HG02571 (cell line): ENCODE results near the gene OR2Y1.
"Not testable (repeated sequence)": the region's sequence is repeated elsewhere in the genome, so short reads cannot be mapped to it uniquely, and the experiment has no call there.

Experiments
- ATAC-seq: cut with Tn5 transposase; IDR thresholded peaks from one replicate; pipeline ENCODE4 v1.9.1; 2021; ENCODE audit warnings: mild to moderate bottlenecking, moderate library complexity; ENCODE audit not compliant: unreplicated experiment

OR2Y1 gene

DNA sequence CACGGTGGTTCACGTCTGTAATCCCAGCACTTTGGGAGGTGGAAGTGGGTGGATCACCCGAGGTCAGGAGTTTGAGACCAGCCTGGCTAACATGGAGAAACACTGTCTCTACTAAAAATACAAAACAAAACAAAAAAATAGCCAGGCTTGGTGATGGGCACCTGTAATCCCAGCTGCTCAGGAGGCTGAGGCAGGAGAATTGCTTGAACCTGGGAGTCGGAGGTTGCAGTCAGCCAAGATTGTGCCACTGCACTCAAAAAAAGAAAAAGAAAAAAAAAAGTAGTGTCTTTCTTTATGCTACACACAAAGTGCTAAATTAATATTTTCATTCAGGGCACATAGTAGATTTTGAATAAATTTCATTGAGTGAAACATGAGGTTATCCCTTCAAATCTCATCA, 1.1 kb upstream of the OR2Y1 start:
- not testable (repeated sequence) for ATAC-seq

DNA sequence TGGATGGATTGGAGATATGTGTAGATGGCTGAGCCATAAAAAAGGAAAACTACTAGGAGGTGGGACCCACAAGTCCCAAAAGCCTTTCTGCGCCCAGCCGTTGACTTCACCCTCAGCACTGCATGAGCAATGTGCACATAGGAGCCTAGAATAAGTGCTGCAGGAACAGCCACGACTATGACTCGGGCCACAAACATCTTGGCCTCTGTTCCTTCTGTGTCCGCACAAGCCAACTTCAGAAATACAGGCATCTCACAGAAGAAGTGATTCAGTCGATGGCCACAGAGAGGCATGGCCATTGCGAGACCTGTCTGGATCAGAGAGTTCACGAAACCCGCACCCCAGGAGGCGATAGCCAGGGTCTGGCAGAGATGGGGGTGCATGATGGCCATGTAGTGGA, 587 bp downstream of the OR2Y1 start:
- ATAC-seq: no peak

DNA sequence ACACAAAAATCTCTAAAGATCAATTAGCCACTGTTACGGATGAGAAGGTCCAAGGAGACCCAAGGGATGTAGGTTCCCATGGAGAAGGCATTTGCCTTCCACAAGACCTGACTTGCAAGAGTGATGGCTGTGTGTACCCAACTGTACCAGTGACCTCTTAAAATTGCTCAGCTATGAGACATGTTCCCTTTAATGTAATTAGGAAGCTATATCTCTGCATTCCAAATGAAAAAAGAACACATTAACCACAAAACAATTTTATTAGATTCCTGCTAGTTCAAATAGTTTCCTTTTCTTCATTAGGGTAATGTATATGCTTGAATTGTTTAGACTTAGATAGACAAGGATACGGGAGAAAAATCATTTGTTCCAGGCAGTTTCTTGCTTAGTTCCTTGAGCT, 3.3 kb downstream of the OR2Y1 start:
- ATAC-seq: no peak

DNA sequence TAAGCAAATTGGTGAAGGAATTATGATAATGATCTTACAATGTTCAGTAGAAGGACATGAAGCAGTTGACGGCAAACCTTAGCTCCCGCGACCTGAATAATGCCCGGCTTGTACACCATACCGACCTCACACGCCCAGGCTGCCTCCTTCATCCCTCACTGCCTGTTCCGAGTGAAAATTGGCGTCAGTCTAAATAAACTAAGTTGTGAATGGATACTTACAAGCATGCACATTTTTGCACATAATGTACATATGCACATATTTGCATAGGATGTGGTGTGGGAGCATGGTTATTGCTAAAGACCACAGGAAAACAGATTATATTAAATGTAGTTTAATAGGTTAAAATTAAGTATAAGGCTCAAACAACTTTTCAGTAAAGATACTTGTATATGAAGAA, 14.9 kb downstream of the OR2Y1 start:
- ATAC-seq: no peak

DNA sequence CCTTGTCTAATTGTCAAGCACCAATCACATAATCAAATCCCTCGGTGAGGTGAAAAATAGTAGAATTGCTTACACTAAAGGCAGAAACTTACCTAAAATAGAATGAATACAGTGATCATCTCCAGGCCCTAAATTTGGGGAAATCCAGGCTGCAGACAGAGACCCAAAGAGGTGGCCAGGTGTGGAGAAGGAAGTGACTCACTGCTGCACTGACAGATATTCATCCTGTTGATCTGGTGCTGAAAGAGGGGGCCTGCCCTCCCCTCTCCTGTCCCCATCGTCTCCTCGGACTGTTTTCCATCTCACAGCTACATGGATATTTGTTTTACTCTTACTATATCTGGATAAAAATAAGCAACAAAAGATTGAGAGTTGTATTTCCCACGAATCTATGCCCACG, 15.9 kb downstream of the OR2Y1 start:
- no peak for ATAC-seq

DNA sequence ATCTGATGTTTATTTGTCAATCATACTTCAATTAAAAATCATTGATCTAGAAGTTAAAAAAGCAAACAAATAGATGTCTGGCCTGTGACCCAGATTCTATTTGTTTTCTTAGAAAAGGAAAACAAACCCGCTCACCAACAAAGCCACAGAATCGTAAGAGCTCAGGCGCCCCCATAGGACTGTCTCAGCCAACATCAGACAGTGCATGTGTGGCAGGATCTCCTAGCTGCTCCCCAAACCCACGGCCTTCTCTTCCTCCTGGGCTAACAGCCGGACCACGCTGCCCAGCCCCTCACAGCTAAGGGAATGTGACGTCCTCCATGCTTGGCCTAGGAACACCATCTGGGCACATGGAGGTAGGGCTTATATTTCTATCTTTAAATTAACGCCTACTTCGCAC, 19.4 kb downstream of the OR2Y1 start:
- no peak for ATAC-seq

DNA sequence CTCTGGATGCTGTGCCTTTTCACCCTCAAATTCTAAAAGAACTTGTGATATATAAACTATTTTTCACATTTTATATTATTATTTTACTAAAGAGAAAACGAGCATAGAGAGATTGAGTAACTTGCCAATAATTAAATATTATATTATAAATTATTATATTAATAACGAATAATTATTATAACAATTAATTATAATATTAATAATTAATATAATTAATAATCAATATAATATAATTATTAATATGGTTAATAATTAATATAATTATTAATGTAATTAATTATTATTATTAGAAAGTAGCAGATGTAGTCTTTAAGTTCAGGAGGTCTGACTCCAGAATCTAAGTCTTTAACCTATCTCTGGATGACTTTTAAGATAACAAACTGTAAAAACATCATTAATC, 20.1 kb downstream of the OR2Y1 start:
- ATAC-seq: no peak

DNA sequence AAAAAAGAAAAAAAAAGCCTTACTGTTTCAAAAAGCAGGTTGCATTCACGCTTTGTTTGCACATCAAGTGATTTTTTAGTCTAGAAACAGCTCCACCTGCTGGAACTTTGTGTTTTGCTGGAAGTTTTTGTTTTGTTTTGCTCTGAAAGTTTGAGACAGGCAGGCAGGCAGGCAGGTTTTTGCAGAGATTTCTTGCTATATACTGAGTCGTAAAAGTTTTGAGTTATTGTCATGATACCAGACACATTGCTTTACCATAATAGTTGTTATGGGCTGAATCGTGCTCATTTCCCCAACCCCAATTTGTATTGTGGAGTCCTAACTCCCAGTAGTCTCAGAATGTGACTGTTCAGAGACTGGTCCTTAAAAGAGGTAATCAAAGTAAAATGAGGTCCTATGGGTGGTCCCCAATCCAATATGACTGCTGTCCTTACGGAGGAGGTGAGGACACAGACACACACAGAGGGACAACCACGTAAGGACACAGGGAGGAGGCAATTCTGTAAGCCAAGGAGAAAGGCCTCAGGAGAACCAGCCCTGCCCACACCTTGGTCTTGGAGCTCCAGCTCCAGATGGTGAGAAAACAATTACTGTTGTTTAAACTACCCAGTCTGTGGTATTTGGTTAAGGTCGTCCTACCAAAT, 20.9 kb downstream of the OR2Y1 start:
- no peak for ATAC-seq

DNA sequence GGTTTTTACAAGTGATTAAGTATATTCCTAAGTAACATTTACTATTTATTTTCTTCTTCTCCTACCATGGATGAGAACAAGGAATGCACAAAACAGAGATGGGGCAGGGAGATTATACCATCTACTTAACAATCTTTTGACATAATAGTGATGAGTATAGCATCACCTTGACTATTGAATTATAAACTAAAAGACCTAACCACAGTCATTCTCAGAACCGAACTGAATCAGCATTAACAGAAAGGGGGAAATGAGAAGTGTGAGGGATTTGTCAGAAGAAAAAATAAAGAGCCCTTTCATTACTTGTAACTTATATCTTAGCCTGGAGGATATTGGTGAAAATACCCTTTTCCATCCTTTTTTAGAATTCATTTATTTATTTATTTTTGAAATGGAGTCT, 21.9 kb downstream of the OR2Y1 start:
- no peak for ATAC-seq

DNA sequence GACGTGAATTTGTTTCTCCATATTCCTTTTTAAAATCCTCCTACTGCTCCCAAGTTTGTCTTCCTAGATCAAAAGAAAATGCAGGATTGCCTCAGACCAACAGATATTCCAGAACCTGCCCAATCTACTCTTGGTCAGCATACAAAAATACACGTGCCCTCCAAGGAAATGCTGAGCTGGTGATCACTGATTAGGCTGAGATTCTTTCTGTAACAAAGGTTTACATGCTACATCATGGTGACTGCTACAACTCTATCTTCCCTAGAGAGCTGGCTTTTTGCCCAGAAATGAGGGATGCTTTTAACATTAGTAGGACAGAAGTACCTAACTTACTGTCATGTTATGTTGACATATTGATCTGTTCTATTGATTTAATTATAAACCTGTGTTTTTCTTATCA, 35.5 kb downstream of the OR2Y1 start:
- no peak for ATAC-seq

DNA sequence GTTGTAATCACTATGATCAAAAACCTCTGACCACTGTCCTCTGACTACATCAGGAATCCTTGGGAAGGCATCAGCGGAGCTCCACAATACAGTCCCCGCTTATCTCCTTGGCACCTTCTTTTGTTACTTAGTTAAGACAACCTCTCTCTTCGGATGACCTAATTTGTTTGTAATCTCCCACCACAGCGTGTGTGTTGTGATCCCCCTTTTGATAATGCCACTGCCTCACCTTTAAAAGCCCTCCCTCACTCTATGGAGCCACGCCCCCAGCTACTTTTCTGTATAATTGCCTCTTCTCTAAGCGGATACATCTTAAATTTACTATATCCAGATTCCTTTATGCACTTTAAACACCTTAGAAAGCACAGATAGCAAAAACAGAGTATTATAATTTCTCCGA, 35.9 kb downstream of the OR2Y1 start:
- no peak for ATAC-seq

DNA sequence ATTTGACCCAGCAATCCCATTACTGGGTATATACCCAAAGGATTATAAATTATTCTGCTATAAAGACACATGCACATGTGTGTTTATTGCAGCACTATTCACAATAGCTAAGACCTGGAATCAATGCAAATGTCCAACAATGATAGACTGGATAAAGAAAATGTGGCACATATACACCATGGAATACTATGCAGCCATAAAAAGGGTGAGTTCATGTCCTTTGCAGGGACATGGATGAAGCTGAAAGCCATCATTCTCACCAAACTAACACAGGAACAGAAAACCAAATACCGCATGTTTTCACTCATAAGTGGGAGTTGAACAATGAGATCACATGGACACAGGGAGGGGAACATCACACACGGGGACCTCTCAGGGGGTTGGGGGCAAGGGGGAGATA, 36.5 kb downstream of the OR2Y1 start:
- ATAC-seq: not testable (repeated sequence)

DNA sequence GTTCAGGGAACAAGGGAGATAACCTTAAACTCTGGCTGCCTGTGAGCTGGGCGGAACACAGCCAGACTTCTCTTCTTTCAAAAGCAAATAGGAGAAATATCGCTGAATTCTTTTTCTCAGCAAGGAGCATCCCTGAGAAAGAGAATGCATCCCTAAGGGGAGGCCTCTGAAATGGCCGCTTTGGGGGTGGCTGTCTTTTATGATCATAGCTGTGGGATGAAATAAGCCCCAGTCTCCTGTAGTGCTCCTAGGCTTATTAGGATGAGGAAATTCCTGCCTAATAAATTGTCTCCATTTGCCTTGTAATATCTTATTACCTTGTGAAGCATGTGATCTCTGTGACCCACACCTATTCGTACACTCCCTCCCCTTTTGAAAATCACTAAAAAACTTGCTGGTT, 39.4 kb downstream of the OR2Y1 start:
- ATAC-seq: not testable (repeated sequence)

DNA sequence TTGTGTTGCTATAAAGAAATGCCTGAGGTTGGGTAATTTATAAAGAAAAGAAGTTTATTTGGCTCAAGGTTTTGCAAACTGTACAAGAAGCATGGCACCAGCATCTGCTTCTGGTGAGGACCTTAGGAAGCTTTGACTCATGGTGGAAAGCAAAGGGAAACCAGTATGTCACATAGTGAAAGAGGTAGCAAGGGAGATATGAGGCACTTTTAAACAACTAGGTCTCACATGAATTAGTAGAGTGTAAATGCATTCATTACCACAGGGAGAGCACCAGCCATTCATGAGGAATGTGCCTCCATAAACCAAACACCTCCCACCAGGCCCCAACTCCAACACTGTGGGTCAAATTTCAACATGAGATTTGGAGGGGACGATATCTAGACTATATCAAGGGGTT, 40.8 kb downstream of the OR2Y1 start:
- no peak for ATAC-seq

DNA sequence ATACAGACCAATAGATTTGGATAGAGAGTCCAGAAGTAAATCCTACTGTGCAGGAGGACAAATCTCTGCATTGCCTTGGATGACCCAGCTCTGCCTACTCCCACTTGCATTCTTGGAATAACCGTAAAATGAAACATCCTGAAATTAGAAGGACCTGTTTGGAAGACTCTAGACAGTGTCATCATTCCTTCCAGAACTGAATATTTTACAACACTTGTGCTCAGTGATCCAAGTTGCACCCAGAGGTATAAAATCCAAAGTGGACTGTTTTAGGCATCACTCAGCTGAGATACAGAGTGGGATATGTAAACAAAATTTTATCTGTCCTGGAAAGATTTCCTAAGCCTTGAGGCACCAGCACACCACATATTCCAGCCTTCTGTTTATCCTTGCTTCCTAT, 43.7 kb downstream of the OR2Y1 start:
- no peak for ATAC-seq

DNA sequence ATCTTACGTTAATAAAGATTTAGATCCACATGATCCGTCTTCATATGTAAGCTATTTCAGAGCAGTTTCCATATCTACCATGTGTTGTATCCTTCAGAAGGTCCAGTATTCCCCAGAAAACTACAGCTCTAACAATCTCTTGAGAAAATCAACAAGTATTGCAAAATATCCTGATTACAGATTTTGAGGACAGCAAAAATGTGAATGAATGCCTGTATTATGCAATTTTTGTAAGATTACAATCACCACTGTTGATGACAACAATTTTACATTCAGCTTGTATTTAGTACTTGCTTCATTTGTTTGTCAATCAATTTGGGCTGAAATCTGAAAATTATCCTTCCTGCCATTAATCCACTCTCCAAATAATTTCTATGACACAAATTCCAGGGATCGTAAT, 47.4 kb downstream of the OR2Y1 start:
- ATAC-seq: no peak

DNA sequence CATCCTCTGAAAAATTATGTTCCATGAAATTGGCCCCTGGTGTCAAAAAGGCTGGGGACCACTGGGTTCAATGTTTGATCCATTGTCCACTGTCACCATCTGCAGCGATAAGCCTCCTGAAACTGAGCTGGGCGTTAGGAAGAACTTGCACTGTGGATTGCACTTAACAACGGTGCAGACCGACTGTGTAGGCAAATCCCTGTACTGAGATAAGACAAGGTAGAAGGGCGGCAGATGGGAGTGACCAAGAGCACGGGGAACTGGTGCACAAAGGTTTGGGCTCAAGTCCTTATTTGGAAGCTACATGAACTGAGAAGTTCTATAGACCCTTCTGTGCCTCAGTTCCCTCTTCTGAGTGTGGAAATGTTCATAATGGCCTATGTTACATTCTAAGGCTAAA, 48.8 kb downstream of the OR2Y1 start:
- ATAC-seq: no peak

DNA sequence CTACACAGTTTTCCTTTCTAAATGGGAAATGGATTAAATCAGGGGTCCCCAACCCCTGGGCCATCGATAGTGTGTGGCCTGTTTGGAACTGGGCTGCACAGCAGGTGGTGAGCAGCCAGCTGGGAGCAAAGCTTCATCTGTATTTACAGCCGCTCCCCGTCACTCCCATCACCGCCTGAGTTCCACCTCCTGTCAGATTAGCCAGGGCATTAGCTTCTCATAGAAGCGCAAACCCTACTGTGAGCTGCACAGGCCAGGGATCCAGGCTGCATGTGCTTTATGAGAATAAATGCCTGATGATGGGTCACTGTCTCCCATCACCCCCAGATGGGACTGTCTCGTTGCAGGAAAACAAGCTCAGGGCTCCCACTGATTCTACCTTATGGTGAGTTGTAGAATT, 49.3 kb downstream of the OR2Y1 start:
- ATAC-seq: no peak

DNA sequence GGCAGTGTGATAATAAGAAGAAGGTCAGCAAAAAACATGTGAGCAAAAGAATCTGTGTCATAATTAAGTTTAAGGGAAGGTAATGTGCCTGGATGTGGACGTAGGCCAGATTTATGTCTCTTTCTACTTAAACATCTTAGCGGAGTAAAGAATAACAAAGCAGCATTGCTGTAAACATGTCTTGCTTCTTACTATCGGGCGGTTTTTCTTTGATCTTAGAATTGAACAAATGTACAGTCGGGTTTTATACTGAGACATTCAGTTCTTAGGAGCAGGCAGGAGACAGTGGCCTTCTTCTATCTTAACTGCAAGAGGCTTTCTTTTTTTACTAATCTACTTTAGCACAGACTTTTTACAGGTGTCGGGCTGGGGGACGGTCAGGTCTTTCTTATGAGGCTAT, 50.1 kb downstream of the OR2Y1 start:
- no peak for ATAC-seq
